ENCODE results near the gene HTRA1.

Gene HTRA1

GRCh38 chr10:122481296-122482056 is 20.1 kb downstream of the HTRA1 start:
- TF ChIP-seq, protein P1, sequence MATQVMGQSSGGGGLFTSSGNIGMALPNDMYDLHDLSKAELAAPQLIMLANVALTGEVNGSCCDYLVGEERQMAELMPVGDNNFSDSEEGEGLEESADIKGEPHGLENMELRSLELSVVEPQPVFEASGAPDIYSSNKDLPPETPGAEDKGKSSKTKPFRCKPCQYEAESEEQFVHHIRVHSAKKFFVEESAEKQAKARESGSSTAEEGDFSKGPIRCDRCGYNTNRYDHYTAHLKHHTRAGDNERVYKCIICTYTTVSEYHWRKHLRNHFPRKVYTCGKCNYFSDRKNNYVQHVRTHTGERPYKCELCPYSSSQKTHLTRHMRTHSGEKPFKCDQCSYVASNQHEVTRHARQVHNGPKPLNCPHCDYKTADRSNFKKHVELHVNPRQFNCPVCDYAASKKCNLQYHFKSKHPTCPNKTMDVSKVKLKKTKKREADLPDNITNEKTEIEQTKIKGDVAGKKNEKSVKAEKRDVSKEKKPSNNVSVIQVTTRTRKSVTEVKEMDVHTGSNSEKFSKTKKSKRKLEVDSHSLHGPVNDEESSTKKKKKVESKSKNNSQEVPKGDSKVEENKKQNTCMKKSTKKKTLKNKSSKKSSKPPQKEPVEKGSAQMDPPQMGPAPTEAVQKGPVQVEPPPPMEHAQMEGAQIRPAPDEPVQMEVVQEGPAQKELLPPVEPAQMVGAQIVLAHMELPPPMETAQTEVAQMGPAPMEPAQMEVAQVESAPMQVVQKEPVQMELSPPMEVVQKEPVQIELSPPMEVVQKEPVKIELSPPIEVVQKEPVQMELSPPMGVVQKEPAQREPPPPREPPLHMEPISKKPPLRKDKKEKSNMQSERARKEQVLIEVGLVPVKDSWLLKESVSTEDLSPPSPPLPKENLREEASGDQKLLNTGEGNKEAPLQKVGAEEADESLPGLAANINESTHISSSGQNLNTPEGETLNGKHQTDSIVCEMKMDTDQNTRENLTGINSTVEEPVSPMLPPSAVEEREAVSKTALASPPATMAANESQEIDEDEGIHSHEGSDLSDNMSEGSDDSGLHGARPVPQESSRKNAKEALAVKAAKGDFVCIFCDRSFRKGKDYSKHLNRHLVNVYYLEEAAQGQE (IDR thresholded peaks at IDR 0.05; ENCODE audit: insufficient read depth in 1 of 2, low read depth in 2 of 2, low read length in 2 of 2): no peak
- TF ChIP-seq TAF1 (IDR thresholded peaks at IDR 0.05; ENCODE audit: borderline replicate concordance, insufficient read depth, low read length) (no peak), SIN3A (IDR thresholded peaks at IDR 0.05; ENCODE audit: borderline replicate concordance, insufficient read depth, low read length) (no peak), FOXP2 (optimal IDR thresholded peaks at IDR 0.05; ENCODE audit: borderline replicate concordance, extremely low read depth, extremely low read length, insufficient read depth) (no peak), POLR2AphosphoS5 (IDR thresholded peaks at IDR 0.05; ENCODE audit: low read depth, low read length) (no peak)

GRCh38 chr10:122484276-122485060 is 23.1 kb downstream of the HTRA1 start:
- no peak for TF ChIP-seq SIN3A (IDR thresholded peaks at IDR 0.05; ENCODE audit: borderline replicate concordance, insufficient read depth, low read length)
- TF ChIP-seq FOXP2 (optimal IDR thresholded peaks at IDR 0.05; ENCODE audit: borderline replicate concordance, extremely low read depth, extremely low read length, insufficient read depth): no peak
- TF ChIP-seq, protein P1 (IDR thresholded peaks at IDR 0.05; ENCODE audit: insufficient read depth in 1 of 2, low read depth in 2 of 2, low read length in 2 of 2): no peak
- no peak for TF ChIP-seq TAF1 (IDR thresholded peaks at IDR 0.05; ENCODE audit: borderline replicate concordance, insufficient read depth, low read length)
- no peak for TF ChIP-seq POLR2AphosphoS5 (IDR thresholded peaks at IDR 0.05; ENCODE audit: low read depth, low read length)

DNA sequence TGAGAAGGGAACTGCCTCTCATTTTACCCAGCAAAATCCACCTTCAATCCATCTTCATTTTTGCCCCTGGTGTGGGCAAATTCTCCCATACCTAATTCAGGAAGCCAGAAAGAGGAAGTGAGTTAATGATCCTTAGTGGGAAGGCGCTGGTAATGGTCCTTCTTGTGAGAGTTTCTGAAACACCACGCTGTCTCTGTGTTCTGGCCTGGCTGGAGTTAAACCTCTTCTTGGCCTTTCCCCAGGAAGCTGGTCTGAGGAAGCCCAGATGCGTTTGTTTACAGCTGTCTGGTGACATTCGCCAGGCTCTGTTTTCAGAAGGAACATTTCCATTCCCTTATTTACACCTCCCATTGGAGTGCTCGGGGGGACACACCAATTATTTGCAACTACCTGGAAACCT is 24.3 kb downstream of the HTRA1 start:
- TF ChIP-seq SIN3A (IDR thresholded peaks at IDR 0.05; ENCODE audit: borderline replicate concordance, insufficient read depth, low read length): no peak
- TF ChIP-seq TAF1 (IDR thresholded peaks at IDR 0.05; ENCODE audit: borderline replicate concordance, insufficient read depth, low read length): no peak
- TF ChIP-seq, protein P1 (IDR thresholded peaks at IDR 0.05; ENCODE audit: insufficient read depth in 1 of 2, low read depth in 2 of 2, low read length in 2 of 2): no peak
- TF ChIP-seq FOXP2 (optimal IDR thresholded peaks at IDR 0.05; ENCODE audit: borderline replicate concordance, extremely low read depth, extremely low read length, insufficient read depth): peak; percentile 25

DNA sequence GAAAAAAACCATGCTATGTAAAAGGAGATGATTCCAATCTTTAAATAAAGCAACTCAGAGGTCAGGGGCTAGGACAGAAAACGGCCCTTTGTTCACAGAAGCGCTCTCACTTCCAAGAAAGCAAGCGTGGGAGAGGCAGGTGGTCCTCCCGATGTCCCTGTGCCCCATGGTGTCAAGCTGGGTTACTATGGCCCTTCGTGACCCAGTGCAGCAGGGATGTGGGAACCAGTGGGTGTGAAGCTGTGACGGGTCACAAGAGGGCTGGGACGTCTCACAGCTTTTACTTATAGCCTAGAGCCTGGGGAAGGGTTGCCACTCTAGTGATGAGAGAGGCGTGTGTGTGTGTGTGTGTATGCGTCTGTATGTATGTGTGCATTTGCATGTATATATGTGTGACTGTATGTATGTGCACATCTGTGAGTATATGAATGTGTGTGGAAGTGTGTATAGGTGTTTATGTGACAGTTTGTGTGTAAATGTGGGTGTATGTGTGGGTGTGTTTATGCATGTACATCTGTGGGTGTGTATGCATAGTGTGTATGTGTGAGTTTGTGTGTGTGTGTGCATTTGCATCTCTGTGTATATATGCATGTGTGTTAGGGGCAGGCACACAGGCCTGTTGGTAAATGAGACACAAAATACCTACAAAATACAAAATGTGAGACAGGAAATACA is 25.2 kb downstream of the HTRA1 start:
- TF ChIP-seq TAF1 (IDR thresholded peaks at IDR 0.05; ENCODE audit: borderline replicate concordance, insufficient read depth, low read length): no peak
- no peak for TF ChIP-seq POLR2AphosphoS5 (IDR thresholded peaks at IDR 0.05; ENCODE audit: low read depth, low read length)
- TF ChIP-seq SIN3A (IDR thresholded peaks at IDR 0.05; ENCODE audit: borderline replicate concordance, insufficient read depth, low read length): no peak
- TF ChIP-seq, protein P1 (IDR thresholded peaks at IDR 0.05; ENCODE audit: insufficient read depth in 1 of 2, low read depth in 2 of 2, low read length in 2 of 2): no peak
- TF ChIP-seq FOXP2 (optimal IDR thresholded peaks at IDR 0.05; ENCODE audit: borderline replicate concordance, extremely low read depth, extremely low read length, insufficient read depth): no peak

Measured in PFSK-1 (cell line).